ENCODE data around the gene ARHGAP22.
"Not testable (repeated sequence)": the region's sequence is repeated elsewhere in the genome, so short reads cannot be mapped to it uniquely, and the experiment has no call there.

The ARHGAP22 gene, protein sequence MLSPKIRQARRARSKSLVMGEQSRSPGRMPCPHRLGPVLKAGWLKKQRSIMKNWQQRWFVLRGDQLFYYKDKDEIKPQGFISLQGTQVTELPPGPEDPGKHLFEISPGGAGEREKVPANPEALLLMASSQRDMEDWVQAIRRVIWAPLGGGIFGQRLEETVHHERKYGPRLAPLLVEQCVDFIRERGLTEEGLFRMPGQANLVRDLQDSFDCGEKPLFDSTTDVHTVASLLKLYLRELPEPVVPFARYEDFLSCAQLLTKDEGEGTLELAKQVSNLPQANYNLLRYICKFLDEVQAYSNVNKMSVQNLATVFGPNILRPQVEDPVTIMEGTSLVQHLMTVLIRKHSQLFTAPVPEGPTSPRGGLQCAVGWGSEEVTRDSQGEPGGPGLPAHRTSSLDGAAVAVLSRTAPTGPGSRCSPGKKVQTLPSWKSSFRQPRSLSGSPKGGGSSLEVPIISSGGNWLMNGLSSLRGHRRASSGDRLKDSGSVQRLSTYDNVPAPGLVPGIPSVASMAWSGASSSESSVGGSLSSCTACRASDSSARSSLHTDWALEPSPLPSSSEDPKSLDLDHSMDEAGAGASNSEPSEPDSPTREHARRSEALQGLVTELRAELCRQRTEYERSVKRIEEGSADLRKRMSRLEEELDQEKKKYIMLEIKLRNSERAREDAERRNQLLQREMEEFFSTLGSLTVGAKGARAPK

DNA sequence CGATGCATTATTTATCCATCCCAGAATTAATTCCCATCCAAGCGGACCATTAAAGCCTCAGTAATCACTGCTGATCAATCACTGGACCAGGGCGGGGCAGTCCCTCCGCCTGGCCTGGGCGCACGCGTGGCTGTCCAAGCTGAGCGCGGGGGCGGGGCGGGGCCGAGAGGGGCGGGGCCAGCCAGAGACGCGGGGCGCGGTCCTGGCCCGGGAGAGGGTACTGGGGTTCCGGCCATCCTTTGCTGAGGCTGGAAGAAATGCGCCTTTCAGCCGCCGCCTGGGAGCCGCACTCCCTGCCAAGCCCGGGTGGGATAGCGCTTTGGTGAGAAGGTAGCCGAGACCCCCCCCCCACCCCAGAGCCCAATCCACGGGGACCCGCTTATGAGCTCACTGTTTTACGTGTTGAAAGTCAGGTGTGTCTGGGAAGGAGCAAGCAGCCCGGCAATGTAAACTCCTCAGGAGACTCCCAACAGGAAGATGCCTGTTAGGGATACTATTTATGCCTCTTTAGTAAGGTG is at the start of gene ARHGAP22:
Gene ARHGAP22, minus strand, starts transcription at position 83 of the 518 bp plus-strand sequence. CDS start 277 bp downstream, outside the sequence.
- peaks cover 40 to 71% of the 10 kb centered on the region in 2 donors for H3K4me1 Mint-ChIP-seq
- DNase-seq (peak; percentile 17), ATAC-seq (replicated peaks) (peak; percentile 85 to 86)
- H3K9me3 Mint-ChIP-seq: no peaks in the 10 kb centered on the region
- H3K4me3 Mint-ChIP-seq: peak within 1 kb of the TSS; percentile 87 to 91
- peaks cover 20 to 23% of the 10 kb centered on the region in 2 donors for H3K27me3 Mint-ChIP-seq
- H3K36me3 Mint-ChIP-seq: peaks cover 4 to 11% of the 10 kb centered on the region in 2 donors
- H3K27ac Mint-ChIP-seq: peak within 1 kb of the TSS; percentile 85

DNA sequence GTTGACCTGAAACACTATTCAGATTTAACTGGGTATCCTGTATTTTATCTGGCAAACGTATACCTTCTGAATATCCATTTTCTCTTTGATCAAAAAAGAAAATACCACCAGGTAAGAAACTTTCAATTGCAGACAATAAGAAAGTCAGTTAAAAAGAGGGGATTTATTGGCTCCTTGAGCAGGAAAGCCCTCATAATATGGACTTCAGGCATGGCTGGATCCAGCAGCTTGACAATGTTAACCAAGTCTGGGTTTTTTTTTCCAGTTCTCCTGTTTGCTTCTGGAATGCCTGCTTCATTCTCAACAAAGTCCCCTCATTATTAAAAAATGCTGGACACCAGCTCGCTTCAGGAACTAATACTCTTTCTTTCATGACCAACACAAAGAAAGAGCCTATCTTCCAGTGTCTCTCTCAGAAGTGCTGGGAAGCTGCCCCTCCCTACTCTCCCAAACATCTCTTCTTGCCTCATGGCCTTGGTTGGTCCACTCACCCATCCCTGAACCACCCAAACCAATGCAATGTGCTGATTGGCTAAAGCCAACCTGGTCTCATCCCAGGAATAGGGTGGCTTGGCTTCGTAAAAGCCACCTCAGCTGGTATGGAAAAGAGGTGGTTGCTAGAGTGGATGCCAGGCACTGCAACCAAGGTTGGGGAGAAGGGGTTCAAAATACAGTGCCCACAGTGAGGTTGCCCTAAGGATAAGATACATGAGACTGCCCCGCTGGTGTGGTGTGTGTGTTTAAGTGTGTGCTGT is 49.2 kb upstream of the ARHGAP22 start:
- Mint-ChIP-seq H3K27me3 (peaks cover 33 to 40% of the 10 kb centered on the region in 2 donors), H3K9me3 (peaks cover 0 to 2% of the 10 kb centered on the region in 2 donors), H3K4me1 (peaks cover 39 to 73% of the 10 kb centered on the region in 2 donors), H3K36me3 (peaks cover 2 to 10% of the 10 kb centered on the region in 2 donors), H3K4me3 (peak overlapping the region; percentile 29 to 87), H3K27ac (no peak overlapping the region)
- no peak for ATAC-seq (replicated peaks)
- no peak for DNase-seq

DNA sequence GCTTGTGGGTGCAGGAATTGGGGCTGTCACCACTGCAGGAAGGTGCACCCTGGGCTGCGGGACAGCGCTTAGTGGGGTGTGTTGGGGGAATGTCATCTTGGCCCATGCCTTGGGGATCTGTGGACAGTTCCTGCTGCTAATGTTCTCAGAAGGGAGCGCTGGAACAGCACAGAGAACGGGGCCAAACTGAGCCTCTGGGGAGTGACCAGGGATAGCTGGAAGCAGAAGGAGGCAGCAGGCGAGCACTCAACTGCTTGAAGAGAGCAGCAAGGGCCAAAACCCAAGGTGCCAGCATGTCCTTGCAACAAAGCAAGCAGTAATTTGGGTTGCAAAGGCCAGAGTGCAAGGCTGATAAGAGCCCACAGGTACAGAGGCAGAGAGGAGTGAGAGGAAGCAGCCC is 48.5 kb upstream of the ARHGAP22 start:
- Mint-ChIP-seq H3K27me3 (peaks cover 36 to 48% of the 10 kb centered on the region in 2 donors), H3K9me3 (peaks cover 0 to 2% of the 10 kb centered on the region in 2 donors), H3K27ac (no peak overlapping the region), H3K4me3 (peak overlapping the region in 1 of 2 donors; percentile 3), H3K4me1 (peaks cover 31 to 66% of the 10 kb centered on the region in 2 donors), H3K36me3 (peaks cover 2 to 10% of the 10 kb centered on the region in 2 donors)
- DNase-seq (no peak), ATAC-seq (replicated peaks) (no peak)

DNA sequence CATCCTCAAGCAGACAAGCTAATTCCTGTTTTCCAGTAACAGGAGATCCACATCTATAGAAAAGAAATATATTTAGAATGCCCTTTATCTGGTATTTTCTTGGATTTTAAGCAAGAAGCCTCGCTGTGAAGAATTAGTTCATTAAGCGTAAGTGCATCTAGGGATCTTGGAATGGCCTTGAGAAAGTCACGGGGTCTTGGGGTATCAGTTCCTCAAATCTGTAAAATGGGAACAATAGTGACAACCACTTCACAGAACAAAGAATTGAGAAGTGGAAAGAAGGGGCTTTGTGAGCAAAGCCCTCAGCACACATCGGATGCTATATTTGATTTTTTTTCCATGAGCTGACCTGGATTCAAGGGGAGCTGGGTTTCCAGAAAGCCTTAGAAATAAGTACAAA is 47.5 kb upstream of the ARHGAP22 start:
- Mint-ChIP-seq H3K9me3 (peaks cover 0 to 2% of the 10 kb centered on the region in 2 donors), H3K4me1 (peaks cover 29 to 59% of the 10 kb centered on the region in 2 donors), H3K36me3 (peaks cover 2 to 10% of the 10 kb centered on the region in 2 donors), H3K4me3 (no peak overlapping the region), H3K27me3 (peaks cover 36 to 49% of the 10 kb centered on the region in 2 donors), H3K27ac (no peak overlapping the region)
- ATAC-seq (replicated peaks): no peak
- no peak for DNase-seq

DNA sequence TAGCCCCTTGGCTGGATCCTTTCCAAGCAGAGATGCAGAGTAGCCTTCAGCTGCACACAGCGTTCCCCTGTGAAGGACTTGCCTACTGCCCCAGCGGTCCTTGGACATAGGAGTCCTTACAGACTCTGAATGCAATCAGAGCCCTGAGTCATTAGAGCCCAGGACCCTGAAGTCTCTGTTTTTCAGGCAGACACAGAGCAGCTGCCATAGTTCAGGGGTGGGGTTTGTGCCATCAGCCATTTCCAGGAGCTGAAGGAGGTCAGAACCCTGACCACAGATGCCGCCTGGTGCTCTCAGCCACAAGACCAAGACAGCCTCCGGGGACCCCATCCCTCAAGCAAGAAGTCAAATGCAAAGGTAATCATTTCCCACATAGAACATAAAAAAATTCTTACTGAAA is 47.0 kb upstream of the ARHGAP22 start:
- Mint-ChIP-seq H3K4me1 (peaks cover 29 to 54% of the 10 kb centered on the region in 2 donors), H3K4me3 (no peak overlapping the region), H3K27ac (no peak overlapping the region), H3K36me3 (peaks cover 2 to 10% of the 10 kb centered on the region in 2 donors), H3K27me3 (peaks cover 36 to 49% of the 10 kb centered on the region in 2 donors), H3K9me3 (peaks cover 0 to 2% of the 10 kb centered on the region in 2 donors)
- DNase-seq (no peak), ATAC-seq (replicated peaks) (peak in 1 of 2 donors; percentile 24)

DNA sequence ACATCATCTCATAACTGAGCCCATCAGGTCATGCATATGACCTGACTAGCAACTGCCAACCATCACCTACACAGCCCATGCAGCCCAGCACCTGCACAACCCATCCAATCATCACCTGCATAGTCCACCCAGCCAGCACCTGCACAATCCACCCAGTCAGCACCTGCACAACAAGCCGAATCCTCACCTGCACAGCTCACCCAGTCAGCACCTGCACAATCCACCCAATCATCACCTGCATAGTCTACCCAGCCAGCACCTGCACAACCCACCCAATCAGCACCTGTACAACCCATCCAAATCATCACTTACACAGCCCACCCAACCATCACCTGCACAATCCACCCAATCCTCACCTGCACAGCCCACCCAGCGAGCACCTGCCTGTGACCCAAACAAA is 46.4 kb upstream of the ARHGAP22 start:
- Mint-ChIP-seq H3K27me3 (peaks cover 36 to 49% of the 10 kb centered on the region in 2 donors), H3K9me3 (peaks cover 0 to 2% of the 10 kb centered on the region in 2 donors), H3K4me1 (peaks cover 24 to 49% of the 10 kb centered on the region in 2 donors), H3K27ac (no peak overlapping the region), H3K4me3 (no peak overlapping the region), H3K36me3 (peaks cover 2 to 10% of the 10 kb centered on the region in 2 donors)
- no peak for DNase-seq
- no peak for ATAC-seq (replicated peaks)

DNA sequence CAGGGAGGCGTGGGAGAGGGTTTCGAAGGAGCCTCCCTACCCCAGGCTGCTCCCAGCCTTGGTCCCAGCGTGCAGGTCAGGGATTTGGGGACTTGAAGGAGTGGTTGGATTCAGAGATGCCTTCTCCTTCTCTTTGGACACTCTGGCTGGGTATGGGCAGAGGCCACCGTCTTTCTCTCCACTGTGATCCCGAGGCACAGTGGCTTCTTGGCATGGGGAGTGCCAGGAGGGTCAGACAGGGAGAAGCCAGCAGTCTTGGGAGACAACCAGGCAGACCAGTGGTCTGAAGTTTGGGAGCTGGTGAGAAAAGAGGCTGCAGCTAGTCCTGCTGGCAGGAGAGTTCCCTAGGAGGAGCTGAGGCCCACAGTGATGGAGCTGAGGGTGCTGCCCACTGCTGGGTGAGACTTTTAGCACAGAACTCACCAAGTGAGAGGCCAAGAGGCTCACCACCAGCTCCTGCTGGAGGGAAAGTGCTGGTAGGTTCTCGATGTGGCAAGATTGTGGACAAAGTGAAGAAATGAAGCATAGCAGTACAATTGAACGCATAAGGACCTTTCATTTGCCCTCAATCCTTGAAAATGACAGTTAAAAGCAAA is 44.6 kb upstream of the ARHGAP22 start:
- ATAC-seq (replicated peaks) (peak in 1 of 2 donors; percentile 25), DNase-seq (no peak)
- Mint-ChIP-seq H3K9me3 (peaks cover 0 to 2% of the 10 kb centered on the region in 2 donors), H3K27ac (no peak overlapping the region), H3K36me3 (peaks cover 2 to 6% of the 10 kb centered on the region in 2 donors), H3K4me1 (peaks cover 22 to 32% of the 10 kb centered on the region in 2 donors), H3K4me3 (no peak overlapping the region), H3K27me3 (peaks cover 27 to 38% of the 10 kb centered on the region in 2 donors)

DNA sequence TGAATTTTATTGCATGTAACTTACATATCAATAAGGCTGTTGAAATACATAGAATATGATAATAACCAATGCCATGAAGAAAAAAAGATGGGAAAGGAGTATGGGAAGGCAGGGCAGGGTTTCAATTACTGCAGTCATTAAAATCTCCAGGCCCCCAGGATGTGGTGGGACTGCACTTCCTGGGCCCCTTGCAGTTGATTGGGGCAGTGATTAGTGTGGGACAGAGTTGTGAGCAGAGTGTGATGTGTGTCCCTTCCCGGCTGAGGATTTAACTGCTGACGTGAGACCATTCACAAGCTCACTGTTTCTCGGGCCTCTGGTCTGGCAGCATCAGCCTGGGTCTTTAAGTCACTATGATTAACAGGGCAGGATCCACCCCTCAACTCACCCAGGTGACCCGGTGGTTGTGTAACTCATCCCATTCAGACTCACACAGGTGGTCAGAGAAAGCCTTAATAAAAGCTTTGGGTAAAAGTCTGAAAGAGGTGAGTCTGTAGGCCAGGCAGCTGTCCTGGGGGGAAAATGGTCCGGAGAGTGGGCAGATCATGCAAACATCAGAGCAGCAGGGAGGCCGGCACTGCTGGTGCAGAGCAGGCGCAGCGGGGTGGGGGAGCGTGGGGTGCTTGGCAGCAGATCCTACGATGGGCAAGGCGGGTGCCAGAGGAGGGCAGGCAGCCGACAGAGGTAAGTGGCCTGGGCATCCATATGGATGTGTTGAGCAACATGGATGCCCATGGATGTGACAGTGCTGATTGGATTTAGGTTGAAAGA is 43.5 kb upstream of the ARHGAP22 start:
- peaks cover 17 to 28% of the 10 kb centered on the region in 2 donors for H3K4me1 Mint-ChIP-seq
- DNase-seq (no peak), ATAC-seq (replicated peaks) (no peak)
- H3K4me3 Mint-ChIP-seq: no peak overlapping the region
- H3K36me3 Mint-ChIP-seq: peaks cover 2% of the 10 kb centered on the region in 2 donors
- no peak overlapping the region for H3K27ac Mint-ChIP-seq
- no peaks in the 10 kb centered on the region for H3K9me3 Mint-ChIP-seq
- peaks cover 22 to 31% of the 10 kb centered on the region in 2 donors for H3K27me3 Mint-ChIP-seq

DNA sequence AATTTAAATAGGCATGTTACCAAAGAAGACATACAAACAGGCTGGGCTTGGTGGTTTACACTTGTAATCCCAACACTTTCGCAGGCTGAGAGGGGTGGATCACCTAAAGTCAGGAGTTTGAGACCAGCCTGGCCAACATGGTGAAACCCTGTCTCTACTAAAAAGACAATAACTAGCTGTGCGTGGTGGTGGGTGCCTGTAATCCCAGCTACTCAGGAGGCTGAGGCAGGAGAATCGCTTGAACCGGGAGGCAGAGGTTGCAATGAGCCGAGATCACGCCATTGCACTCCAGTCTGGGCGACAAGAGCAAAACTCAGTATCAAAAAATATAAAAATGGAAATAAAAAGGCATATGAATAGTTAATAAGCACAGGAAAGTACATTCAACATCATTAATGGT is 42.2 kb upstream of the ARHGAP22 start:
- not testable (repeated sequence) for H3K27ac Mint-ChIP-seq

DNA sequence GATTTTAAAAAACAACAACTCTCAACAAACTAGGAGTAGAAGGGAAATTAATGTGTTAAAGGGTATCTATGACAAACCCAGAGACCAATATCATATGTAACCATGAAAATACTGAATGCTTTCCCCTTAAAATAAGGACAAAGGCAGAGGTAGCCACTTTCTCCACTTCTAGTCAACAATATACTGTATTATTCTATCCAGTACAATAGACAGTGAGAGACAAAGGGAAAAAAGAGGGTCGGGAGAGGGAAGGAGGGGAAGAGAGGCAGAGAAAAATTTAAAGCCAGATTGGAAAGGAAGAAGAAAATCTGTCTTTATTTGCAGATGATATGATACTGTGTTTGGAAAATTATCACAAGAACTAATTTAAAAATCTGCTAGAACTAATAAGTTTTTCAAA is 40.7 kb upstream of the ARHGAP22 start:
- Mint-ChIP-seq H3K4me1 (peaks cover 2 to 5% of the 10 kb centered on the region in 2 donors), H3K36me3 (peaks cover 6 to 7% of the 10 kb centered on the region in 2 donors), H3K27me3 (peaks cover 14 to 17% of the 10 kb centered on the region in 2 donors), H3K9me3 (peaks cover 0 to 6% of the 10 kb centered on the region in 2 donors), H3K27ac (no peak overlapping the region), H3K4me3 (no peak overlapping the region)
- DNase-seq (no peak), ATAC-seq (replicated peaks) (no peak)

More for the DNA sequence above, 42.2 kb upstream of the ARHGAP22 start:
- H3K27me3 Mint-ChIP-seq: peaks cover 18 to 26% of the 10 kb centered on the region in 2 donors
- H3K4me3 Mint-ChIP-seq; DNase-seq; H3K9me3 Mint-ChIP-seq; H3K36me3 Mint-ChIP-seq; ATAC-seq (replicated peaks): not testable (repeated sequence)
- H3K4me1 Mint-ChIP-seq: peaks cover 6 to 15% of the 10 kb centered on the region in 2 donors

DNA sequence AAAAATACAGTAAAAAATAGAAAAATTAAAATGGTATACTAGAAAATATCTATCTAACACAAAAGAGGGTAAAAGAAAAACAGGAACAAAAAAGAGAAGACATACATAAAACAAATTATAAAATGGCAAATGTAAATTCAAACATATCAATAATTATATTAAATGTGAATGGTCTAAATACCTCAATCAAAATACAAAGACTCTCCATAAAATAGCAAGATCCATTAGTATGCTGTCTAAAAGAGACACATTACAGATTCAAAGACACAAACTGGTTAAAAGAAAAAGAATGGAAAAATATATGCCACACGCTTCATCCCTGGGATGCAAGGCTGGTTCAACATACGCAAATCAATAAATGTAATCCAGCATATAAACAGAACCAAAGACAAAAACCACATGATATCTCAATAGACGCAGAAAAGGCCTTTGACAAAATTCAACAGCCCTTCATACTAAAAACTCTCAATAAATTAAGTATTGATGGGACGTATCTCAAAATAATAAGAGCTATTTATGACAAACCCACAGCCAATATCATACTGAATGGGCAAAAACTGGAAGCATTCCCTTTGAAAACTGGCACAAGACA is 36.3 kb upstream of the ARHGAP22 start:
- H3K27me3 Mint-ChIP-seq: peaks cover 41 to 43% of the 10 kb centered on the region in 2 donors
- ATAC-seq (replicated peaks): not testable (repeated sequence)

DNA sequence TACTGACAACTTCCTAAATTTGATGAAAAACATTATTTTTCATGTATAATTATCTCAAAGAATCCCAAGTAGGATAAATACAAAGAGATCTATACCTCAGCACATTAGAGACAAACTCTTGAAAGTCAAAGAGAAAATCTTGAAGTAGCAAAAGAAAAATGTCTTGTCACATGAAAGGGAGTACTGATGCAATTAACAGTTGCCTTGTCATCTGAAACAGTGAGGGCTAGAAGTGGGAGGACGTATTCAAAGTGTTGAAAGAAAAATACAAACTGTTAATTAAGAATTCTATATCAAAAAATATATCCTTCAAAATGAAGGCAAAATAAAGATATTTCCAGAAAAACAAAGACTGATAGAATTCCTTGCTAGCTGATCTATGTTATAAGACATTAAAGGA is 35.5 kb upstream of the ARHGAP22 start:
- ATAC-seq (replicated peaks): no peak

More for the DNA sequence above, 36.3 kb upstream of the ARHGAP22 start:
- H3K9me3 Mint-ChIP-seq: peaks cover 0 to 11% of the 10 kb centered on the region in 2 donors
- not testable (repeated sequence) for DNase-seq, H3K27ac Mint-ChIP-seq, H3K4me3 Mint-ChIP-seq
- H3K36me3 Mint-ChIP-seq: peaks cover 12 to 26% of the 10 kb centered on the region in 2 donors
- H3K4me1 Mint-ChIP-seq: peaks cover 19 to 23% of the 10 kb centered on the region in 2 donors

More for the DNA sequence above, 35.5 kb upstream of the ARHGAP22 start:
- Mint-ChIP-seq H3K27me3 (peaks cover 43 to 49% of the 10 kb centered on the region in 2 donors), H3K27ac (no peak overlapping the region), H3K4me1 (peaks cover 19 to 29% of the 10 kb centered on the region in 2 donors), H3K4me3 (no peak overlapping the region), H3K9me3 (peaks cover 0 to 11% of the 10 kb centered on the region in 2 donors), H3K36me3 (peaks cover 12 to 26% of the 10 kb centered on the region in 2 donors)
- no peak for DNase-seq

Measured in stimulated activated naive B cell treated with anti-CD40 and anti-IgM and Interleukin-4, amounts not matched to agents 10 μg/mL and 1 μg/mL and 100 μg/mL, for 72 hours (primary cell).